Neural cell (in vitro differentiated cells): Measurements from ENCODE around the gene FSD1L.

Source experiments
- CTCF ChIP-seq: fragments of 450-650 bp; IDR thresholded peaks from 2 replicates; pipeline ENCODE4 v1.5.1; 2014; ENCODE audit warnings: antibody characterized with exemption, mild to moderate bottlenecking, moderate library complexity; ENCODE audit not compliant: poor library complexity, severe bottlenecking
- EP300 ChIP-seq: fragments of 450-650 bp; conservative IDR thresholded peaks from 2 replicates; pipeline ENCODE4 v1.6.1; 2014; ENCODE audit warnings: antibody characterized with exemption, mild to moderate bottlenecking, moderate library complexity; ENCODE audit not compliant: poor library complexity, severe bottlenecking
- EZH2 ChIP-seq: fragments of 200-600, 300-800 bp; shearing (Covaris generic), sonication (generic); IDR thresholded peaks from 2 replicates; pipeline ENCODE4 v1.6.1; 2014; ENCODE audit warnings: antibody characterized with exemption, low read length, borderline replicate concordance, mild to moderate bottlenecking; ENCODE audit not compliant: insufficient read depth, poor library complexity, severe bottlenecking
- POLR2AphosphoS5 ChIP-seq: IDR thresholded peaks from 2 replicates; pipeline ENCODE4 v1.6.1; 2012
- RAD21 ChIP-seq: fragments of 450-650 bp; conservative IDR thresholded peaks from 2 replicates; pipeline ENCODE4 v1.6.1; 2014; ENCODE audit warnings: antibody characterized with exemption, mild to moderate bottlenecking, moderate library complexity
- REST ChIP-seq: IDR thresholded peaks from 2 replicates; pipeline ENCODE4 v1.6.1; 2012; ENCODE audit warnings: borderline replicate concordance
- SMC3 ChIP-seq: fragments of 450-650 bp; conservative IDR thresholded peaks from 2 replicates; pipeline ENCODE4 v1.6.1; 2014; ENCODE audit warnings: antibody characterized with exemption, mild to moderate bottlenecking, moderate library complexity; ENCODE audit not compliant: poor library complexity

GRCh38 chr9:105418588-105419500 lies 29.0 kb upstream of the FSD1L start:
- TF ChIP-seq CTCF (no peak), EP300 (no peak), POLR2AphosphoS5 (no peak), EZH2 (no peak), SMC3 (no peak), REST (no peak), RAD21 (no peak)
